Vagina (tissue), 2 donors: ENCODE data around the gene ANXA2. TPM values are rescaled to one million over a fixed set of nuclear protein-coding genes. Genes with fewer than 3 reads are reported as not detected.
"Not testable (repeated sequence)": the region's sequence is repeated elsewhere in the genome, so short reads cannot be mapped to it uniquely, and the experiment has no call there.

Experiments
- DNase-seq, 2 donors: peaks; one replicate each; pipeline ENCODE4 v3.0.0-alpha.2; 2017; ENCODE audit errors: extremely low spot score in 2 of 2
- H3K27ac ChIP-seq: fragments of 200-600 bp; sonication (generic); one replicate; pipeline ENCODE4 v1.5.1; 2019
- H3K27me3 ChIP-seq: fragments of 200-600 bp; sonication (generic); one replicate; pipeline ENCODE4 v1.5.1; 2019
- H3K36me3 ChIP-seq, 2 donors: fragments of 200-600 bp; sonication (generic); one replicate each; pipeline ENCODE4 v1.5.1; 2017 to 2019
- H3K4me1 ChIP-seq: fragments of 200-600 bp; sonication (generic); one replicate; pipeline ENCODE4 v1.5.1; 2019
- H3K4me3 ChIP-seq, 2 donors: fragments of 200-600 bp; sonication (generic); 1 replicate in 1 of 2; 2 replicates in 1 of 2; pipeline ENCODE4 v1.5.1; 2016 to 2019
- H3K9me3 ChIP-seq: fragments of 200-600 bp; sonication (generic); one replicate; pipeline ENCODE4 v1.5.1; 2019
- POLR2A ChIP-seq, 2 donors: fragments of 450-650 bp; IDR thresholded peaks; one replicate each; pipeline ENCODE4 v1.6.1; 2017; ENCODE audit warnings: antibody characterized with exemption in 2 of 2, mild to moderate bottlenecking in 2 of 2, moderate library complexity in 2 of 2
- POLR2AphosphoS5 ChIP-seq, 2 donors: sonication (generic); formaldehyde crosslinking; IDR thresholded peaks; one replicate each; pipeline ENCODE4 v1.9.0; 2017; ENCODE audit warnings: antibody characterized with exemption in 2 of 2, mild to moderate bottlenecking in 2 of 2, low read depth in 1 of 2; ENCODE audit not compliant: insufficient read depth in 1 of 2
- intact Hi-C: fragments of 100-400 bp; cut with DNase I; formaldehyde crosslinking; loops from one replicate; pipeline ENCODE4 v1.15.1; 2023
- total RNA-seq: library from RNA; depleted of rRNA; stranded (reverse); fragments of >200 nt; gene quantifications from one replicate; pipeline ENCODE4 v1.2.3, GENCODE V29; 2016
- TF ChIP-seq, protein P1 (sequence below), 3 experiments: fragments of 450-650 bp in 2 of 3; fragments of 200-600 bp in 1 of 3; sonication (generic) in 1 of 3; IDR thresholded peaks; one replicate each; pipeline ENCODE4 v1.5.1; 2017 to 2019; ENCODE audit warnings: antibody characterized with exemption in 3 of 3, mild to moderate bottlenecking in 2 of 3, moderate library complexity in 2 of 3

ANXA2 gene
- total RNA-seq, 1 donor from 2014 or later, result 1,230 TPM

DNA sequence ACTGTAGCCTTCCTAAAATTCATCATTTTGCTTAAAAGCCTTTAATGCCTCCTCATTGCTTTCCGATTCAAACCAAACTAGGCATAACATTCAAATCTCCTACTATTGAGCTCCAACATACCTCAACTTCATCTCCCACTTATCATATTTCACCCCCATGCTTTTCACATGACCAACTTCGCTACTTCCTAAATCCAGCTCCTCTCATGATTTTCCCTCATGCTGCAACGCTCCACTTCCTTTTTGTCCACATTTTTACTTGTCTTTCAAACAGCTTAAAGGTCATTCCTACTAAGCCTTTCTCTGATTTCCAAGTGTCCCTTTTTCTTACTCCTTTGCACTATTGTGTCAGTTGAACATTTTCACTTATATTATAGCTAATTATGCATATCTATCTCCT is 20.3 kb upstream of the ANXA2 start:
- no peak overlapping the region for H3K27ac ChIP-seq
- H3K9me3 ChIP-seq, result no peaks in the 10 kb centered on the region
- no peaks in the 10 kb centered on the region for H3K36me3 ChIP-seq
- no peaks in the 10 kb centered on the region for H3K27me3 ChIP-seq
- DNase-seq, result no peak
- TF ChIP-seq POLR2A (IDR thresholded peaks at IDR 0.05), result no peak
- no peak for TF ChIP-seq POLR2AphosphoS5 (IDR thresholded peaks at IDR 0.05; ENCODE audit: insufficient read depth in 1 of 2, low read depth in 1 of 2)
- TF ChIP-seq, protein P1, sequence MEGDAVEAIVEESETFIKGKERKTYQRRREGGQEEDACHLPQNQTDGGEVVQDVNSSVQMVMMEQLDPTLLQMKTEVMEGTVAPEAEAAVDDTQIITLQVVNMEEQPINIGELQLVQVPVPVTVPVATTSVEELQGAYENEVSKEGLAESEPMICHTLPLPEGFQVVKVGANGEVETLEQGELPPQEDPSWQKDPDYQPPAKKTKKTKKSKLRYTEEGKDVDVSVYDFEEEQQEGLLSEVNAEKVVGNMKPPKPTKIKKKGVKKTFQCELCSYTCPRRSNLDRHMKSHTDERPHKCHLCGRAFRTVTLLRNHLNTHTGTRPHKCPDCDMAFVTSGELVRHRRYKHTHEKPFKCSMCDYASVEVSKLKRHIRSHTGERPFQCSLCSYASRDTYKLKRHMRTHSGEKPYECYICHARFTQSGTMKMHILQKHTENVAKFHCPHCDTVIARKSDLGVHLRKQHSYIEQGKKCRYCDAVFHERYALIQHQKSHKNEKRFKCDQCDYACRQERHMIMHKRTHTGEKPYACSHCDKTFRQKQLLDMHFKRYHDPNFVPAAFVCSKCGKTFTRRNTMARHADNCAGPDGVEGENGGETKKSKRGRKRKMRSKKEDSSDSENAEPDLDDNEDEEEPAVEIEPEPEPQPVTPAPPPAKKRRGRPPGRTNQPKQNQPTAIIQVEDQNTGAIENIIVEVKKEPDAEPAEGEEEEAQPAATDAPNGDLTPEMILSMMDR (IDR thresholded peaks at IDR 0.05), result no peak
- H3K4me3 ChIP-seq, result no peak overlapping the region
- intact Hi-C loops, result no loop called here
- peaks cover 20% of the 10 kb centered on the region for H3K4me1 ChIP-seq

DNA sequence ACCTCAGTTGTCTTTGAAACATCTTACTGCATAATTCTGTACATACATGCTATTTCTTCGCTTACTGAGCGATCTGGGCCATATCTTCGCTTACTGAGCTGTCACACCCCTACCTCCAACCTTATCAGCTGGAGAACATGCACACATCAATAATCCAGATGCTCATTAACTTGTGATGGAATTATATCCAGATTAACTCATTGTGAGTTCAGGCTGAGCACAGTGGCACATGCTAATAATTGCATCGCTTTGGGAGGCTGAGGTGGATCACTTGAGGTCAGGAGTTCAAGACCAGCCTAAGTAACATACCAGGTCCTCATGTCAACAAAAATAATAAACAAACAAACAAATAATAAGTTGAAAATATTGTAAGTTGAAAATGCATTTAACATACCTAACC is 19.3 kb upstream of the ANXA2 start:
- H3K4me3 ChIP-seq, result no peak overlapping the region
- TF ChIP-seq POLR2A (IDR thresholded peaks at IDR 0.05), result no peak
- TF ChIP-seq POLR2AphosphoS5 (IDR thresholded peaks at IDR 0.05; ENCODE audit: insufficient read depth in 1 of 2, low read depth in 1 of 2), result no peak
- TF ChIP-seq, protein P1 (IDR thresholded peaks at IDR 0.05), result no peak
- H3K9me3 ChIP-seq, result no peaks in the 10 kb centered on the region
- H3K36me3 ChIP-seq, result no peaks in the 10 kb centered on the region
- no peaks in the 10 kb centered on the region for H3K27me3 ChIP-seq
- DNase-seq, result no peak
- H3K27ac ChIP-seq, result no peak overlapping the region
- intact Hi-C loops, result no loop called here
- peaks cover 22% of the 10 kb centered on the region for H3K4me1 ChIP-seq

DNA sequence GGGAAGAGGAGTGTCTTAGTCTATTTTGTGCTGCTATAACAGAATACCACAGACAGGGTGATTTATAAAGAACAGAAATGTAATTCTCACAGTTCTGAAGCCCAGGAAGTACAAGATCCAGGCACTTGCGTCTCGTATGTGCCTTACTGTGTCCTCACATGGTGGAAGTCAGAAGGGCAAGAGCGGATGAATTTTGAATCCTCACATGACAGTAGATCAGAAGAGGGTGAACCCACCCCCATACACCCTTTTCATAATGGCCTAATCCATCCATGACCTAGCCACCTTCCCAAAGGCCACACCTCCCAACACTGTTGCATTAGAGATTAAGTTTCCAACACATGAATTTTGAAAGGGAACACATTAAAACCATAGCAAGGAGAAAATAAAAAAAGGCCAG is 18.7 kb upstream of the ANXA2 start:
- no peak overlapping the region for H3K27ac ChIP-seq
- TF ChIP-seq POLR2AphosphoS5 (IDR thresholded peaks at IDR 0.05; ENCODE audit: insufficient read depth in 1 of 2, low read depth in 1 of 2), result no peak
- TF ChIP-seq, protein P1 (IDR thresholded peaks at IDR 0.05), result no peak
- TF ChIP-seq POLR2A (IDR thresholded peaks at IDR 0.05), result no peak
- H3K4me1 ChIP-seq, result peaks cover 20% of the 10 kb centered on the region
- intact Hi-C loops, result no loop called here
- H3K27me3 ChIP-seq, result no peaks in the 10 kb centered on the region
- no peak for DNase-seq
- no peak overlapping the region for H3K4me3 ChIP-seq
- no peaks in the 10 kb centered on the region for H3K9me3 ChIP-seq
- H3K36me3 ChIP-seq, result no peaks in the 10 kb centered on the region

DNA sequence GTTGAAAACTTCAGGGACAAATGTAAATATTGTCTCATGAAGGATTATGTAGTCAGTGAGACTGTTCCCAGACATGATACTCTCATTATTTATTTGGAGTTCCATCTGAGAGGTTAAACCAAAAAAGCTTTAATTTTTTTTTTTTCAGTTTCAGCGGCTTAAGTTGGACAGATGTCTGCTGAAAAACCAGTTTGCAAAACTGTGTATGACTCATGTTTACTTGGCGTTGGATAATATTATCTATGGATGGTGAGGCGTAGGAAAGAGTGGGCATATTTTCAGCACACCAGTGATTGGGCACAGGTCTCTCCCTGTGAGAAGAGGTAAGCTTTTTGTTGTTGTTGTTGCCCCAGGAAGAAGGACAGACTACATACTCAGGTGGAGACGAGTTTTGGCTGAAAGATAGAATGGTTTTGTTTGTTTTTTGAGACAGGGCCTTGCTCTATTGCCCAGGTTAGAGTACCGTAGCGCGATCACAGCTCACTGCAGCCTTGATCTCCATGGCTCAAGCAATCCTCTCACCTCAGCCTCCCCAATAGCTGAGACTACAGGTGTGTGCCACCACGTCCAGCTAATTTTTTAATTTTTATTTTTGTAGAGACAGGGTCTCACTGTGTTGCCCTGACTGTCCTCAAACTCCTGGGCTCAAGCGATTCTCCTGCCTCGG is 16.4 kb upstream of the ANXA2 start:
- TF ChIP-seq, protein P1 (IDR thresholded peaks at IDR 0.05), result no peak
- TF ChIP-seq POLR2AphosphoS5 (IDR thresholded peaks at IDR 0.05; ENCODE audit: insufficient read depth in 1 of 2, low read depth in 1 of 2) (peak in 1 of 2 donors; percentile 43), POLR2A (IDR thresholded peaks at IDR 0.05) (no peak)
- H3K36me3 ChIP-seq, result no peaks in the 10 kb centered on the region
- H3K4me1 ChIP-seq, result peaks cover 20% of the 10 kb centered on the region
- no peak overlapping the region for H3K4me3 ChIP-seq
- no peak for DNase-seq
- H3K27me3 ChIP-seq, result no peaks in the 10 kb centered on the region
- H3K9me3 ChIP-seq, result no peaks in the 10 kb centered on the region
- H3K27ac ChIP-seq, result peak overlapping the region; percentile 36
- intact Hi-C loops, result no loop called here

DNA sequence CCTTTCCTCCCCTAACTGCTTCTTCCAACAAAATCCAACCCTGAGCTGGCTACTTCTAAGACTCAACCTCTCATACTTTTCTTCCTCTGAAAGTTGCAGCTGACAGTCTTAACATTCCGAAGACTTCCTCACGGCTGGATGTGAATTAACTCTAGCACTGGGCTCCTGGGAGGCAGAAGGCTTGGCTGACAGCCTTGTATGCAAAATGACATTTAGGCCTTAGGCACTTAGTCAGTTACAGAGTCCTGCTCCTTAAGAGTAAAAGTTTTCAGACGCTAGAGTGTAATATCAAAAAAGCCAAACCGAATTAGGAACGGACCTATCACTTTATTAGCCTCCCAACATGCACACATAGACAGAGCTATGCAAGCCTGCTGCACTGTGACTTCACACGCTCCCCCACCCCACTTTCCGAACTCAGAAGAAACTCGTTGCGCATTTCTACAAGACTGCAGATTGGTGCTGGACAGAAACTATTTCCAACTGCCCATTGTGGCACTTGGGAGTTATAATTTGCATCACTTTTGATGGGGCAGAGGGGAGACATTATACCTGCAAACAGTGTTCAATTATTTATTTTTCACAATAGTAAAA is 15.5 kb upstream of the ANXA2 start:
- H3K27me3 ChIP-seq, result no peaks in the 10 kb centered on the region
- TF ChIP-seq POLR2AphosphoS5 (IDR thresholded peaks at IDR 0.05; ENCODE audit: insufficient read depth in 1 of 2, low read depth in 1 of 2), result no peak
- peaks cover 20% of the 10 kb centered on the region for H3K4me1 ChIP-seq
- no peaks in the 10 kb centered on the region for H3K36me3 ChIP-seq
- intact Hi-C loops, result no loop called here
- H3K27ac ChIP-seq, result peak overlapping the region; percentile 20
- H3K9me3 ChIP-seq, result no peaks in the 10 kb centered on the region
- DNase-seq, result no peak
- H3K4me3 ChIP-seq, result no peak overlapping the region

DNA sequence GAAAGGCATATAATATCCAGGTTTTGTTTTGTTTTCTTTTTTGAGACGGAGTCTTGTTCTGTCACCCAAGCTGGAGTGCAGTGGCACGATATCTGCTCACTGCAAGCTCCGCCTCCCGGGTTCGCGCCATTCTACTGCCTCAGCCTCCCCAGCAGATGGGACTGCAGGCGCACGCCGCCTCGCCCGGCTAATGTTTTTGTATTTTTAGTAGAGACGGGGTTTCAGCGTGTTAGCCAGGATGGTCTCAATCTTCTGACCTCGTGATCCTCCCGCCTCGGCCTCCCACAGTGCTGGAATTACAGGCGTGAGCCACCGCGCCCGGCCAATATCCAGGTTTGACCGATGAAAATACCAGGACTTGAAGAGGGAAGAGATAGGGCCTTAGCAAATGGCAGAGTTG is 15.0 kb upstream of the ANXA2 start:
- H3K27me3 ChIP-seq, DNase-seq, H3K9me3 ChIP-seq, H3K36me3 ChIP-seq, intact Hi-C loops, H3K4me3 ChIP-seq: not testable (repeated sequence)
- Histone ChIP-seq H3K4me1 (peaks cover 24% of the 10 kb centered on the region), H3K27ac (peak overlapping the region; percentile 20)
